Thoracic aorta (tissue), 2 donors: ENCODE data around the gene ARIH2. TPM values are rescaled to one million over a fixed set of nuclear protein-coding genes. Genes with fewer than 3 reads are reported as not detected.

ENCODE experiments used
- ATAC-seq: fragments of 150-250 bp; one replicate; pipeline ENCODE4 v1.8.0; 2017; ENCODE audit warnings: low read depth; ENCODE audit not compliant: insufficient number of reproducible peaks, low FRiP score
- DNase-seq: peaks from one replicate; pipeline ENCODE4 v3.0.0-alpha.2; 2020; ENCODE audit warnings: low spot score
- H3K27ac ChIP-seq, 2 donors: fragments of 200-600 bp; sonication (generic); 1 replicate in 1 of 2; 2 replicates in 1 of 2; pipeline ENCODE4 v1.5.1; 2016; ENCODE audit warnings: mild to moderate bottlenecking in 2 of 2, moderate library complexity in 2 of 2
- H3K27me3 ChIP-seq: fragments of 200-600 bp; sonication (generic); replicated peaks from 2 replicates; pipeline ENCODE4 v1.6.0; 2016; ENCODE audit warnings: mild to moderate bottlenecking; ENCODE audit not compliant: insufficient read depth
- H3K36me3 ChIP-seq: fragments of 200-600 bp; sonication (generic); one replicate; pipeline ENCODE4 v1.5.1; 2016
- H3K4me1 ChIP-seq, 2 donors: fragments of 200-600 bp; sonication (generic); 1 replicate in 1 of 2; 2 replicates in 1 of 2; pipeline versions ENCODE4 v1.5.1 to v1.6.0; 2016; ENCODE audit warnings: low read depth in 2 of 2, mild to moderate bottlenecking in 1 of 2; ENCODE audit not compliant: control insufficient read depth in 1 of 2
- H3K4me3 ChIP-seq: fragments of 200-600 bp; sonication (generic); 2 replicates; pipeline ENCODE4 v1.5.1; 2016; ENCODE audit warnings: mild to moderate bottlenecking
- H3K9me3 ChIP-seq: fragments of 200-600 bp; sonication (generic); 2 replicates; pipeline ENCODE4 v1.5.1; 2016
- CTCF ChIP-seq: fragments of 200-600 bp; sonication (generic); IDR thresholded peaks from one replicate; pipeline ENCODE4 v1.5.1; 2019; ENCODE audit warnings: antibody characterized with exemption
- total RNA-seq, 2 donors: library from RNA; depleted of rRNA; stranded (reverse); fragments of >200 nt; gene quantifications; one replicate each; pipeline versions ENCODE4 v1.1.0 to v1.2.3, GENCODE V29; 2016

The ARIH2 gene
- total RNA-seq, 2 donors from 2014 or later = 90.4 to 162 TPM

- DNase-seq (no peak), ATAC-seq (no peak)
- TF ChIP-seq CTCF = no peak
- Histone ChIP-seq H3K4me1 (no peaks in the 10 kb centered on the region), H3K27ac (no peak overlapping the region), H3K9me3 (no peaks in the 10 kb centered on the region), H3K4me3 (no peak overlapping the region), H3K27me3 (no peaks in the 10 kb centered on the region), H3K36me3 (peaks cover 69% of the 10 kb centered on the region)
Observed at GRCh38 chr3:48970586-48970985, 51.9 kb downstream of the ARIH2 start.

GRCh38 chr3:48974076-48974864 is 55.6 kb downstream of the ARIH2 start:
- peaks cover 86% of the 10 kb centered on the region for H3K36me3 ChIP-seq
- H3K4me3 ChIP-seq = no peak overlapping the region
- H3K9me3 ChIP-seq = no peaks in the 10 kb centered on the region
- no peak overlapping the region for H3K27ac ChIP-seq
- no peak for DNase-seq
- TF ChIP-seq CTCF = no peak
- H3K4me1 ChIP-seq = no peaks in the 10 kb centered on the region
- no peak for ATAC-seq
- H3K27me3 ChIP-seq = no peaks in the 10 kb centered on the region

GRCh38 chr3:48979451-48979850 is 60.8 kb downstream of the ARIH2 start:
- Histone ChIP-seq H3K27ac (no peak overlapping the region), H3K27me3 (no peaks in the 10 kb centered on the region), H3K4me3 (no peak overlapping the region), H3K4me1 (no peaks in the 10 kb centered on the region), H3K36me3 (peaks cover 84% of the 10 kb centered on the region), H3K9me3 (no peaks in the 10 kb centered on the region)
- DNase-seq = no peak
- no peak for TF ChIP-seq CTCF
- no peak for ATAC-seq

GRCh38 chr3:48980295-48980694 is 61.7 kb downstream of the ARIH2 start:
- DNase-seq (no peak), ATAC-seq (no peak)
- TF ChIP-seq CTCF = no peak
- Histone ChIP-seq H3K36me3 (peaks cover 80% of the 10 kb centered on the region), H3K4me3 (no peak overlapping the region), H3K27ac (no peak overlapping the region), H3K9me3 (no peaks in the 10 kb centered on the region), H3K4me1 (no peaks in the 10 kb centered on the region), H3K27me3 (no peaks in the 10 kb centered on the region)

- Histone ChIP-seq H3K27ac (no peak overlapping the region), H3K4me3 (no peak overlapping the region), H3K27me3 (no peaks in the 10 kb centered on the region), H3K36me3 (peaks cover 68% of the 10 kb centered on the region), H3K4me1 (no peaks in the 10 kb centered on the region), H3K9me3 (no peaks in the 10 kb centered on the region)
- DNase-seq (no peak), ATAC-seq (no peak)
- no peak for TF ChIP-seq CTCF
Observed at GRCh38 chr3:48982016-48982415, 63.4 kb downstream of the ARIH2 start.
